Endodermal cell (in vitro differentiated cells): Measurements from ENCODE around the gene AMACR. TPM values are rescaled to one million over a fixed set of nuclear protein-coding genes. Genes with fewer than 3 reads are reported as not detected.

ENCODE experiments used
- DNase-seq: peaks from one replicate; pipeline ENCODE4 v3.0.0-alpha.2; 2017
- H3K27ac ChIP-seq: 2 replicates; pipeline ENCODE4 v1.5.1; 2013; ENCODE audit warnings: mild to moderate bottlenecking, low read depth, low read length, moderate library complexity
- H3K27me3 ChIP-seq: 2 replicates; pipeline ENCODE4 v1.6.1; 2013; ENCODE audit warnings: mild to moderate bottlenecking, low read length, moderate library complexity; ENCODE audit not compliant: insufficient read depth, control insufficient read depth, poor library complexity, severe bottlenecking
- H3K36me3 ChIP-seq: 2 replicates; pipeline ENCODE4 v1.7.0; 2013; ENCODE audit warnings: mild to moderate bottlenecking, low read length, moderate library complexity; ENCODE audit not compliant: control insufficient read depth, insufficient read depth
- H3K4me1 ChIP-seq: one replicate; pipeline ENCODE4 v1.7.0; 2013; ENCODE audit warnings: low read length; ENCODE audit not compliant: control insufficient read depth, insufficient read depth
- H3K4me3 ChIP-seq: 2 replicates; pipeline ENCODE4 v1.5.1; 2013; ENCODE audit warnings: mild to moderate bottlenecking, low read length, moderate library complexity
- H3K9ac ChIP-seq: 2 replicates; pipeline ENCODE4 v1.6.1; 2013; ENCODE audit warnings: mild to moderate bottlenecking, low read length, moderate library complexity; ENCODE audit not compliant: poor library complexity, severe bottlenecking; ENCODE audit errors: extremely low read depth
- H3K9me3 ChIP-seq: 2 replicates; pipeline ENCODE4 v1.6.1; 2013; ENCODE audit warnings: mild to moderate bottlenecking, low read length, moderate library complexity; ENCODE audit not compliant: control insufficient read depth
- H3K27ac Mint-ChIP-seq: 2 replicates; pipeline ENCODE4 v1.8.0; 2020; ENCODE audit warnings: mixed read lengths
- H3K27me3 Mint-ChIP-seq: 2 replicates; pipeline ENCODE4 v1.8.0; 2021; ENCODE audit warnings: mild to moderate bottlenecking, mixed read lengths; ENCODE audit not compliant: insufficient read depth
- H3K36me3 Mint-ChIP-seq: 2 replicates; pipeline ENCODE4 v1.8.0; 2020; ENCODE audit warnings: low read depth, mixed read lengths
- H3K4me1 Mint-ChIP-seq: 2 replicates; pipeline ENCODE4 v1.8.0; 2020; ENCODE audit warnings: mixed read lengths
- H3K4me3 Mint-ChIP-seq: 2 replicates; pipeline ENCODE4 v1.8.0; 2020; ENCODE audit warnings: mild to moderate bottlenecking, moderate library complexity, mixed read lengths
- H3K9me3 Mint-ChIP-seq: 2 replicates; pipeline ENCODE4 v1.8.0; 2020; ENCODE audit warnings: mild to moderate bottlenecking, mixed read lengths
- CTCF ChIP-seq: fragments of 200-600 bp; sonication (generic); conservative IDR thresholded peaks from 2 replicates; pipeline ENCODE4 v1.5.0; 2021; ENCODE audit warnings: antibody characterized with exemption, mild to moderate bottlenecking
- WGBS, 2 experiments: methylation state at CpG; one replicate each; pipeline versions ENCODE4 v1.1.5 to v1.1.7; 2013; ENCODE audit warnings: missing lambda C conversion rate in 2 of 2, mixed read lengths in 1 of 2; ENCODE audit not compliant: insufficient coverage in 1 of 2, insufficient read length in 1 of 2; 5-methylcytosine and 5-hydroxymethylcytosine counted together
- total RNA-seq, 2 donors: library from RNA; stranded (reverse); fragmentation: NEBNext Ultra II Directional in 1 of 2; extraction: Animal tissue kit (Norgen Biotek cat#: 25700) in 1 of 2; gene quantifications; 2 replicates in 1 of 2; 3 replicates in 1 of 2; pipeline ENCODE4 v1.2.1, GENCODE V29; 2021

AMACR gene
- total RNA-seq, 2 donors from 2014 or later: 12.4 to 16.8 TPM

GRCh38 chr5:34009610-34010009, 1.8 kb upstream of the AMACR start:
- peaks cover 6% of the 10 kb centered on the region for H3K4me1 ChIP-seq
- Mint-ChIP-seq H3K27ac (no peak overlapping the region), H3K27me3 (no peaks in the 10 kb centered on the region), H3K9me3 (no peaks in the 10 kb centered on the region), H3K36me3 (peaks cover 9% of the 10 kb centered on the region), H3K4me3 (no peak overlapping the region), H3K4me1 (peaks cover 24% of the 10 kb centered on the region)
- H3K9me3 ChIP-seq: no peaks in the 10 kb centered on the region
- no peaks in the 10 kb centered on the region for H3K36me3 ChIP-seq
- H3K9ac ChIP-seq: no peak overlapping the region
- no peaks in the 10 kb centered on the region for H3K27me3 ChIP-seq
- no peak overlapping the region for H3K4me3 ChIP-seq
- H3K27ac ChIP-seq: no peak overlapping the region
- 100% methylated on average over 1 of the region's 1 CpG; no CpG with 5 or more reads in 1 of the 2 experiments for WGBS, 2 experiments
- DNase-seq: no peak
- TF ChIP-seq CTCF: no peak

GRCh38 chr5:34008802-34009201, 952 bp upstream of the AMACR start:
- TF ChIP-seq CTCF: no peak
- H3K36me3 ChIP-seq: peaks cover 1% of the 10 kb centered on the region
- Mint-ChIP-seq H3K9me3 (no peaks in the 10 kb centered on the region), H3K36me3 (peaks cover 14% of the 10 kb centered on the region), H3K27ac (peak overlapping the region; percentile 98), H3K27me3 (no peaks in the 10 kb centered on the region), H3K4me3 (peak overlapping the region; percentile 81), H3K4me1 (peaks cover 24% of the 10 kb centered on the region)
- H3K9ac ChIP-seq: peak overlapping the region; percentile 66
- peaks cover 6% of the 10 kb centered on the region for H3K4me1 ChIP-seq
- 52 to 86% methylated on average over 1 of the region's 1 CpG for WGBS, 2 experiments
- peak overlapping the region; percentile 87 for H3K27ac ChIP-seq
- H3K27me3 ChIP-seq: no peaks in the 10 kb centered on the region
- no peak for DNase-seq
- H3K4me3 ChIP-seq: peak overlapping the region; percentile 82
- H3K9me3 ChIP-seq: no peaks in the 10 kb centered on the region

GRCh38 chr5:34007201-34007620, 639 bp downstream of the AMACR start:
- H3K27ac ChIP-seq: peak overlapping the region; percentile 87
- no peaks in the 10 kb centered on the region for H3K9me3 ChIP-seq
- WGBS, 2 experiments: 32 to 35% methylated on average over 11 of the region's 11 CpGs
- peak; percentile 53 for DNase-seq
- Mint-ChIP-seq H3K36me3 (peaks cover 30% of the 10 kb centered on the region), H3K27me3 (no peaks in the 10 kb centered on the region), H3K4me3 (peak overlapping the region; percentile 81), H3K27ac (peak overlapping the region; percentile 87), H3K4me1 (peaks cover 24% of the 10 kb centered on the region), H3K9me3 (no peaks in the 10 kb centered on the region)
- peak overlapping the region; percentile 45 for H3K9ac ChIP-seq
- no peaks in the 10 kb centered on the region for H3K27me3 ChIP-seq
- peaks cover 14% of the 10 kb centered on the region for H3K36me3 ChIP-seq
- no peak for TF ChIP-seq CTCF
- H3K4me1 ChIP-seq: peaks cover 6% of the 10 kb centered on the region
- peak overlapping the region; percentile 82 for H3K4me3 ChIP-seq
